ENCODE results near the gene ATOX1. TPM values are rescaled to one million over a fixed set of nuclear protein-coding genes. Genes with fewer than 3 reads are reported as not detected.
A peak's percentile ranks its signal among the peaks of the same experiment; 100 is the strongest.

Gene ATOX1
- total and polyA plus RNA-seq, 2 experiments from 2014 or later, result 118 to 134 TPM

GRCh38 chr5:151696470-151697061, 61.9 kb downstream of the ATOX1 start:
- Histone ChIP-seq H4K20me1 (replicated peaks; ENCODE audit: insufficient read depth) (no peaks in the 10 kb centered on the region), H3K79me2 (replicated peaks; ENCODE audit: insufficient read depth) (no peaks in the 10 kb centered on the region), H3K27me3 (ENCODE audit: insufficient read depth) (no peaks in the 10 kb centered on the region), H3K4me1 (ENCODE audit: insufficient read depth) (peaks cover 18% of the 10 kb centered on the region), H3F3A (replicated peaks; ENCODE audit: low read depth) (no peaks in the 10 kb centered on the region), H3K4me2 (peak overlapping the region; percentile 55), H2AFZ (peak overlapping the region; percentile 90), H3K4me3 (peak overlapping the region; percentile 30), H3K36me3 (ENCODE audit: insufficient read depth) (no peaks in the 10 kb centered on the region), H3K27ac (ENCODE audit: low read depth) (no peak overlapping the region), H3K9me2 (ENCODE audit: insufficient read depth) (peaks cover 10% of the 10 kb centered on the region; the same call in 1 of the 2 replicates)
- Mint-ChIP-seq H3K36me3 (ENCODE audit: low read depth) (no peaks in the 10 kb centered on the region), H3K4me3 (peak overlapping the region; percentile 56), H3K4me1 (peaks cover 24% of the 10 kb centered on the region), H3K27me3 (ENCODE audit: insufficient read depth, low read depth, poor library complexity) (peaks cover 3% of the 10 kb centered on the region), H3K27ac (peak overlapping the region; percentile 59), H3K9me3 (no peaks in the 10 kb centered on the region)
- DNase-seq (ENCODE audit: low spot score) (peak; percentile 46), ATAC-seq (peak; percentile 81)
- TF ChIP-seq CREB1 (CRISPR knock-in tag; IDR thresholded peaks at IDR 0.05; ENCODE audit: low read depth) (0 out of 2 replicates have a peak, but pooled peaks have one; percentile 17), EZH2phosphoT487 (IDR thresholded peaks at IDR 0.05; ENCODE audit: unreplicated experiment) (no peak)

- no peaks in the 10 kb centered on the region for H3K27me3 ChIP-seq (ENCODE audit: insufficient read depth)
- no peak for DNase-seq (ENCODE audit: low spot score)
- no peak overlapping the region for H3K27ac ChIP-seq (ENCODE audit: low read depth)
- Mint-ChIP-seq H3K4me3 (no peak overlapping the region), H3K9me3 (no peaks in the 10 kb centered on the region), H3K36me3 (ENCODE audit: low read depth) (no peaks in the 10 kb centered on the region), H3K27me3 (ENCODE audit: insufficient read depth, low read depth, poor library complexity) (peaks cover 3% of the 10 kb centered on the region), H3K4me1 (peaks cover 24% of the 10 kb centered on the region), H3K27ac (no peak overlapping the region)
- no peak overlapping the region for H3K4me3 ChIP-seq
- peaks cover 18% of the 10 kb centered on the region for H3K4me1 ChIP-seq (ENCODE audit: insufficient read depth)
- no peak for ATAC-seq
- H3K9me2 ChIP-seq (ENCODE audit: insufficient read depth), result peaks cover 10% of the 10 kb centered on the region; the same call in 1 of the 2 replicates
- no peaks in the 10 kb centered on the region for H3F3A ChIP-seq (replicated peaks; ENCODE audit: low read depth)
- no peaks in the 10 kb centered on the region for H3K79me2 ChIP-seq (replicated peaks; ENCODE audit: insufficient read depth)
- H2AFZ ChIP-seq, result no peak overlapping the region
- no peaks in the 10 kb centered on the region for H4K20me1 ChIP-seq (replicated peaks; ENCODE audit: insufficient read depth)
- peak overlapping the region; percentile 55; the same call in 1 of the 2 replicates for H3K4me2 ChIP-seq
- H3K36me3 ChIP-seq (ENCODE audit: insufficient read depth), result no peaks in the 10 kb centered on the region
- no peak for TF ChIP-seq ZNF462 (CRISPR knock-in tag; IDR thresholded peaks at IDR 0.05)
- no peak for TF ChIP-seq POLR2AphosphoS5 (IDR thresholded peaks at IDR 0.05; ENCODE audit: low read depth)
- TF ChIP-seq ZNF331 (CRISPR knock-in tag; IDR thresholded peaks at IDR 0.05; ENCODE audit: low read depth), result no peak
- TF ChIP-seq, protein P1, sequence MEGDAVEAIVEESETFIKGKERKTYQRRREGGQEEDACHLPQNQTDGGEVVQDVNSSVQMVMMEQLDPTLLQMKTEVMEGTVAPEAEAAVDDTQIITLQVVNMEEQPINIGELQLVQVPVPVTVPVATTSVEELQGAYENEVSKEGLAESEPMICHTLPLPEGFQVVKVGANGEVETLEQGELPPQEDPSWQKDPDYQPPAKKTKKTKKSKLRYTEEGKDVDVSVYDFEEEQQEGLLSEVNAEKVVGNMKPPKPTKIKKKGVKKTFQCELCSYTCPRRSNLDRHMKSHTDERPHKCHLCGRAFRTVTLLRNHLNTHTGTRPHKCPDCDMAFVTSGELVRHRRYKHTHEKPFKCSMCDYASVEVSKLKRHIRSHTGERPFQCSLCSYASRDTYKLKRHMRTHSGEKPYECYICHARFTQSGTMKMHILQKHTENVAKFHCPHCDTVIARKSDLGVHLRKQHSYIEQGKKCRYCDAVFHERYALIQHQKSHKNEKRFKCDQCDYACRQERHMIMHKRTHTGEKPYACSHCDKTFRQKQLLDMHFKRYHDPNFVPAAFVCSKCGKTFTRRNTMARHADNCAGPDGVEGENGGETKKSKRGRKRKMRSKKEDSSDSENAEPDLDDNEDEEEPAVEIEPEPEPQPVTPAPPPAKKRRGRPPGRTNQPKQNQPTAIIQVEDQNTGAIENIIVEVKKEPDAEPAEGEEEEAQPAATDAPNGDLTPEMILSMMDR (conservative IDR thresholded peaks at IDR 0.05; ENCODE audit: low read depth in 2 of 2), result no peak
- no peak for TF ChIP-seq NANOG (IDR thresholded peaks at IDR 0.05; ENCODE audit: borderline replicate concordance)
- no peak for TF ChIP-seq ZNF114 (CRISPR knock-in tag; IDR thresholded peaks at IDR 0.05)
- TF ChIP-seq, protein P2, sequence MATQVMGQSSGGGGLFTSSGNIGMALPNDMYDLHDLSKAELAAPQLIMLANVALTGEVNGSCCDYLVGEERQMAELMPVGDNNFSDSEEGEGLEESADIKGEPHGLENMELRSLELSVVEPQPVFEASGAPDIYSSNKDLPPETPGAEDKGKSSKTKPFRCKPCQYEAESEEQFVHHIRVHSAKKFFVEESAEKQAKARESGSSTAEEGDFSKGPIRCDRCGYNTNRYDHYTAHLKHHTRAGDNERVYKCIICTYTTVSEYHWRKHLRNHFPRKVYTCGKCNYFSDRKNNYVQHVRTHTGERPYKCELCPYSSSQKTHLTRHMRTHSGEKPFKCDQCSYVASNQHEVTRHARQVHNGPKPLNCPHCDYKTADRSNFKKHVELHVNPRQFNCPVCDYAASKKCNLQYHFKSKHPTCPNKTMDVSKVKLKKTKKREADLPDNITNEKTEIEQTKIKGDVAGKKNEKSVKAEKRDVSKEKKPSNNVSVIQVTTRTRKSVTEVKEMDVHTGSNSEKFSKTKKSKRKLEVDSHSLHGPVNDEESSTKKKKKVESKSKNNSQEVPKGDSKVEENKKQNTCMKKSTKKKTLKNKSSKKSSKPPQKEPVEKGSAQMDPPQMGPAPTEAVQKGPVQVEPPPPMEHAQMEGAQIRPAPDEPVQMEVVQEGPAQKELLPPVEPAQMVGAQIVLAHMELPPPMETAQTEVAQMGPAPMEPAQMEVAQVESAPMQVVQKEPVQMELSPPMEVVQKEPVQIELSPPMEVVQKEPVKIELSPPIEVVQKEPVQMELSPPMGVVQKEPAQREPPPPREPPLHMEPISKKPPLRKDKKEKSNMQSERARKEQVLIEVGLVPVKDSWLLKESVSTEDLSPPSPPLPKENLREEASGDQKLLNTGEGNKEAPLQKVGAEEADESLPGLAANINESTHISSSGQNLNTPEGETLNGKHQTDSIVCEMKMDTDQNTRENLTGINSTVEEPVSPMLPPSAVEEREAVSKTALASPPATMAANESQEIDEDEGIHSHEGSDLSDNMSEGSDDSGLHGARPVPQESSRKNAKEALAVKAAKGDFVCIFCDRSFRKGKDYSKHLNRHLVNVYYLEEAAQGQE (IDR thresholded peaks at IDR 0.05; ENCODE audit: unreplicated experiment), result no peak
- TF ChIP-seq STAT1 (IDR thresholded peaks at IDR 0.05; ENCODE audit: unreplicated experiment), result no peak
Measured at GRCh38 chr5:151695464-151695863, 63.0 kb downstream of the ATOX1 start.

All from GM23338 (cell line).